Esophagus (tissue), 2 donors: ENCODE data around the gene SUPT3H. TPM values are rescaled to one million over a fixed set of nuclear protein-coding genes. Genes with fewer than 3 reads are reported as not detected.

ENCODE experiments used
- H3K27ac ChIP-seq, 2 donors: one replicate each; pipeline ENCODE4 v1.5.1; 2013; ENCODE audit warnings: low read depth in 2 of 2, mild to moderate bottlenecking in 2 of 2, inconsistent platforms in 1 of 2, low read length in 1 of 2, moderate library complexity in 1 of 2
- H3K27me3 ChIP-seq, 2 donors: one replicate each; pipeline ENCODE4 v1.6.1; 2013; ENCODE audit warnings: low read length in 2 of 2, control low read depth in 1 of 2, mild to moderate bottlenecking in 1 of 2; ENCODE audit not compliant: insufficient read depth in 2 of 2, control insufficient read depth in 1 of 2
- H3K36me3 ChIP-seq, 2 donors: one replicate each; pipeline ENCODE4 v1.6.1; 2013; ENCODE audit warnings: low read length in 1 of 2; ENCODE audit not compliant: control insufficient read depth in 2 of 2, insufficient read depth in 2 of 2
- H3K4me1 ChIP-seq, 2 donors: one replicate each; pipeline ENCODE4 v1.6.1; 2013; ENCODE audit warnings: low read length in 1 of 2; ENCODE audit not compliant: control insufficient read depth in 2 of 2, insufficient read depth in 2 of 2
- H3K4me3 ChIP-seq, 2 donors: one replicate each; pipeline ENCODE4 v1.5.1; 2013; ENCODE audit warnings: low read length in 2 of 2, mild to moderate bottlenecking in 2 of 2, low read depth in 1 of 2, moderate library complexity in 1 of 2
- H3K9me3 ChIP-seq, 2 donors: one replicate each; pipeline ENCODE4 v1.6.1; 2013; ENCODE audit warnings: mild to moderate bottlenecking in 2 of 2, low read depth in 1 of 2, low read length in 1 of 2, moderate library complexity in 1 of 2; ENCODE audit not compliant: control insufficient read depth in 2 of 2, insufficient read depth in 1 of 2
- WGBS, 2 donors: extraction: QIAGEN DNeasy Blood & Tissue Kit; methylation state at CpG; one replicate each; pipeline ENCODE4 v1.1.7; 2013; 5-methylcytosine and 5-hydroxymethylcytosine counted together
- polyA plus RNA-seq, 2 donors: library from polyadenylated mRNA; stranded (reverse); fragments of 200-250 nt; gene quantifications; one replicate each; pipeline ENCODE4 v1.2.3, GENCODE V29; 2013
- donor health status: healthy with polysubstance abuse.
- donor health status: Bipolar disorder and iron deficiency.

Gene SUPT3H
- polyA plus RNA-seq, 2 donors = 2.8 to 3.6 TPM

DNA sequence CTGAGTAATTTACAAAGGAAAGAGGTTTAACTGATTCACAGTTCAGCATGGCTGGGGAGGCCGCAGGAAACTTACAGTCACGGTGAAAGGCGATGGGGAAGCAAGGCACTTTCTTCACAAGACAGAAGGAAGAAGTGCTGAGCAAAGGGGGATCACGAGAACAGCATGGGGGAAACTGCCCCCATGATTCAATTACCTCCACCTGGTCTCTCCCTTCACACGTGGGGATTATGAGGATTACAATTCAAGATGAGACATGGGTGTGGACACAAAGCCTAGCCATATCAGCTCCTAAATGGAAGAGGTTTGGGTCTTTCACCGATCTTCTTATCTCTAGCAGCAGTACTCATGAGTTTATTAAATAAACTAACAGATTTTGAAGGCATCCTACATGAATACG, 202.5 kb downstream of the SUPT3H start:
- no peak overlapping the region for H3K27ac ChIP-seq
- H3K4me3 ChIP-seq = no peak overlapping the region
- H3K9me3 ChIP-seq = no peaks in the 10 kb centered on the region
- H3K27me3 ChIP-seq = no peaks in the 10 kb centered on the region
- 78 to 80% methylated on average over 7 of the region's 7 CpGs for WGBS, 2 donors
- no peaks in the 10 kb centered on the region for H3K4me1 ChIP-seq
- H3K36me3 ChIP-seq = no peaks in the 10 kb centered on the region

DNA sequence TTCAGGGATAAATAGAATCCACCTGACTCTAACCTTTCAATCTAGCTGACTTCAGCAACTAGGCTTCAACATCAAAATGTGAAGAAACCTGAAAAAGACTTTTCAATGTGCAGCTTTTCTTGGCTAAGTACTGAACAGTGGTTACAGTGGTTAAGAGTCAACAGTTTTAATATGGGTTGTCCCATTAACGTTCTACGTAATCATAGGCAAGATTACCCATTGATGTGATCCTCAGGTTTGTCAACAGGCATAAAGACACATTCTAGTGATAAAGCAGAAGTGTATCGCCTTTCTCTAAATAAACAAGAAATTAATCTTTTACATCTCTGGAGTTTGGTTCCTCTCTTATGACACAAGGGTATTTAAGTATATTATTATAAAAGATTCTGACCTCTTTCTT, 203.7 kb downstream of the SUPT3H start:
- H3K4me3 ChIP-seq = no peak overlapping the region
- H3K9me3 ChIP-seq = no peaks in the 10 kb centered on the region
- no peaks in the 10 kb centered on the region for H3K4me1 ChIP-seq
- no peak overlapping the region for H3K27ac ChIP-seq
- H3K27me3 ChIP-seq = no peaks in the 10 kb centered on the region
- H3K36me3 ChIP-seq = no peaks in the 10 kb centered on the region
- 54 to 63% methylated on average over 3 of the region's 3 CpGs for WGBS, 2 donors

DNA sequence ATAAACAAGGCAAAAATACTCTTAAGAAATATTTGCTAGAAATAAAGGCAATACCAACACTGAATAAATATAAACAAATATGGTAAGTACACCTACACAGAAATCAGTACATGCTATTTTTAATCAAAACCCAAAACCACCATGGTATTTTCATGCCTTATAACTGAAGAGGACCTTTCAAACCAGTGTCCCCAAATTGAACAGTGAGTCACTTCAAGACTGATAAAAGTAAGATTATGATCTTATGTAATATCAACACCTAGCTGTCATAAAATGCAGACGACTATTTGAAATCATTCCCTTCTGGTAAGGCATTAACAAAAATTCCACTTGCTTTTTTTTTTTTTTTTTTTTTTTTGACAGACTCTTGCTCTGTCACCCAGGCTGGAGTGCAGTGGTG, 206.4 kb downstream of the SUPT3H start:
- no peaks in the 10 kb centered on the region for H3K4me1 ChIP-seq
- H3K27ac ChIP-seq = no peak overlapping the region
- WGBS, 2 donors = 44 to 66% methylated on average over 1 of the region's 1 CpG
- H3K4me3 ChIP-seq = no peak overlapping the region
- H3K36me3 ChIP-seq = no peaks in the 10 kb centered on the region
- no peaks in the 10 kb centered on the region for H3K9me3 ChIP-seq
- no peaks in the 10 kb centered on the region for H3K27me3 ChIP-seq

DNA sequence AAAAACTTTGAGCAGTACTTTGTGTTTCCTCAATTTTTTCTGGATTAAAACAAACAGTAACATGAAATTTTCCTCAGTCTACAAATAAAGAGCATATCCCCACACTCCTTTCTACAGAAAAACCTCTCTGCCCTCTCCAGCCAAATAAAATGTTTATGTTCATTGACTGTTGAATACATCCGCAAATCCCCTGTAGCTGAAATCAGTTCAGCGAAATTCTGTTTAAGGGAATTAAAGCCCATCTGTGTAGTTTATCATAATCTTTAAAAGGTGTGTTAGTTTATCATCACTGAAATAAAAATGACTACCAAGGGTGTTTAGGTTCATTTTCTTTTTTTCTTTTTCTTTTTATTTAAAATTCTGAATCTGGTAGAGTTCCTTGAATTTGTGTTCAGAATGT, 207.4 kb downstream of the SUPT3H start:
- no peaks in the 10 kb centered on the region for H3K36me3 ChIP-seq
- H3K9me3 ChIP-seq = no peaks in the 10 kb centered on the region
- H3K27me3 ChIP-seq = no peaks in the 10 kb centered on the region
- H3K27ac ChIP-seq = no peak overlapping the region
- WGBS, 2 donors = 86 to 91% methylated on average over 2 of the region's 2 CpGs
- H3K4me3 ChIP-seq = no peak overlapping the region
- no peaks in the 10 kb centered on the region for H3K4me1 ChIP-seq

DNA sequence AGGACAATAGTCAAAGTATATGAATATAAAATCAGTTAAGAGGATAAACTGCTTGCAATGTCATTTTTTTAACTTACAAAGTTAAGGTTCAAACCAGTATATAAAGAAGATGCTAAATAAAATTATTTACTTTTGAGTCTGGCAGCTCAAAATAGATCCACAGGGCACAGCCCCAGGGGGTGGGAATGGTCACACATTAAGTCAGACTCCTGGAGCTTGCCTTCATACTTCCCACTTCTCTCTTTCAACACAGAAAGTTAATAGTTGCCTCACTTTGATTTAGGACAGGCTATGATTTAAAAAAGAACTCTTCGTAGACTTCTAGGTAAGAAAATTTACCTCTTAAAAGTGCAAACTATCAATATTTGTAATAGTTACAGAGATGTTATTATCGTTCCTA, 207.9 kb downstream of the SUPT3H start:
- H3K36me3 ChIP-seq = no peaks in the 10 kb centered on the region
- no peak overlapping the region for H3K4me3 ChIP-seq
- no peaks in the 10 kb centered on the region for H3K9me3 ChIP-seq
- no peak overlapping the region for H3K27ac ChIP-seq
- no peaks in the 10 kb centered on the region for H3K27me3 ChIP-seq
- WGBS, 2 donors = 80 to 83% methylated on average over 2 of the region's 2 CpGs
- no peaks in the 10 kb centered on the region for H3K4me1 ChIP-seq

DNA sequence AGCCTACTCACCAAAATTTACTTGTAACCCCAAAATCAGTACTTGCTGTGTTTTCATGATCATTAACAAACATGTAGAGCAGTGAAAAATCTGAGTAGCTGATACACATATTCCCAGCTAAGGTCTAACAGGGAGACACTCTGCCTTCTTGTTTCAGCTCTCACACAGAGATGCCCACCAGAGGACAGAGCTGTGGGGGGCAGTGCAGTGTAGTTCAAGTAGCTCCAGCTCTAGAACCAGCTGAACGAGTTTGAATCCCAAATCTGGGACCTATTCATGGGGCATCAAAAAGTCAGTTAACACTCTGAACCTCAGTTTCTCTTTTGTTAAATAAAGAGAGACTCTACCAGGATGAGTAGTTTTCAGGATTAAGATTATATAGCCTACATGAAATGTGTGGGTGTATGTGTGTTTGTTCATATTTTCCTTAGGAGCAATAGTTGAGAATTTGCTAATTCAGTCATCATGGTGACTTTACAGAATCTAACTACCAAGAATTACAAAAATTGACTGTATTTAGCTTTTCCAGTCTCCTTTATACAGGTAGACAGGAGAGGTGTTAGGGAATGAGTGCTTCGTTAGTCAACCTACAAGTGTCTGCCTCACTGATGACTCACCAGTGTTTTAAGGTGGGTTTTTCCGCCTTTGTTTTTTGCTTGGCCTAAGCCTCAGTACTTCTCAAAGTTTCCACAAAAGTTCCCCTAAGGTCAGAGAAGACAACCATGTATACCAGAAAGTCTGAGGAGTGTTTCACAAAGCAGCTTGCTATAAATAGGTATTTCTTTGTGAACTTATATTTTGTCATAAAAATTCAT, 213.6 kb downstream of the SUPT3H start:
- WGBS, 2 donors = 75% methylated on average over 3 of the region's 3 CpGs

DNA sequence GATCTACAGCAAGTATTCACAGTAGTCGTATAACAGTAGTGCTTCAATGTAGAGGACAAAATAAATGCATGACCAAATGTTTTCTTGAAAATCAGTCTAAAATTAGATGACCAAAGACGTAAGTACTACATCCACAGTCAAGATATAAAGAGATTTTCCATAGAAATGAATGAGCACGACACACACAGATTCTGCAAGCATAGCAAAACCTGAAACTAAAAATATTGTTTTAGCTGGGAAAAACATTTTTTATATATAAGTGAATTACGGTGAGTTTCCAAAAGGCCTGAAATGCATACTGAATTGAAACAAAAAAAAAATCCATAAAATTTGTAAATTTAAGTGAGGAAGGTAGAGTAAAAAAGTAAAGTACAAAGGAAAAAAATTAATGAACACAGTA, 217.4 kb downstream of the SUPT3H start:
- 92 to 93% methylated on average over 4 of the region's 4 CpGs for WGBS, 2 donors
- peaks cover 0 to 2% of the 10 kb centered on the region in 2 donors for H3K4me1 ChIP-seq
- no peak overlapping the region for H3K27ac ChIP-seq

More for the DNA sequence above, 213.6 kb downstream of the SUPT3H start:
- H3K4me3 ChIP-seq = no peak overlapping the region
- H3K9me3 ChIP-seq = no peaks in the 10 kb centered on the region
- H3K27me3 ChIP-seq = no peaks in the 10 kb centered on the region
- peaks cover 0 to 2% of the 10 kb centered on the region in 2 donors for H3K4me1 ChIP-seq
- H3K27ac ChIP-seq = no peak overlapping the region
- no peaks in the 10 kb centered on the region for H3K36me3 ChIP-seq

DNA sequence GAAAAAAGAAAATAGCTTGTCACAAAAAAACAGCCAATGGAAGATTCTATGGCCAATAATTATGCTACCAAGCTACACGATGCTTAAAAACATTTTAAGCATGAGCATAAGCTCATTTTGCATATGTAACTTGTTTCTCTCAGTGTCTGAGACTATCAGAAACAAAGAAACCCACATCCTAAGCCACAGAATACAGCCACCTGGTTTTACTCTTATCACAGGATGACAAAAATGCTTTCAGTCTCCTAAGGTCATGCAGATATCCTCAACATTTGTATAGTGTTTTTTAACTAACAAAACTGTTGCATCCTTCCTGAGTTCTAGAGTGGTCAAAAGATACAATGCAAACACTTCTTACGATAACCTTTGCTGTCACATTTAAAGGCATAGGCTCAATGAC, 221.7 kb downstream of the SUPT3H start:
- Histone ChIP-seq H3K4me3 (no peak overlapping the region), H3K27me3 (no peaks in the 10 kb centered on the region), H3K36me3 (no peaks in the 10 kb centered on the region), H3K4me1 (no peaks in the 10 kb centered on the region), H3K9me3 (no peaks in the 10 kb centered on the region), H3K27ac (no peak overlapping the region)
- WGBS, 2 donors = 57 to 65% methylated on average over 2 of the region's 2 CpGs

More for the DNA sequence above, 217.4 kb downstream of the SUPT3H start:
- Histone ChIP-seq H3K9me3 (no peaks in the 10 kb centered on the region), H3K36me3 (no peaks in the 10 kb centered on the region), H3K27me3 (no peaks in the 10 kb centered on the region), H3K4me3 (no peak overlapping the region)

DNA sequence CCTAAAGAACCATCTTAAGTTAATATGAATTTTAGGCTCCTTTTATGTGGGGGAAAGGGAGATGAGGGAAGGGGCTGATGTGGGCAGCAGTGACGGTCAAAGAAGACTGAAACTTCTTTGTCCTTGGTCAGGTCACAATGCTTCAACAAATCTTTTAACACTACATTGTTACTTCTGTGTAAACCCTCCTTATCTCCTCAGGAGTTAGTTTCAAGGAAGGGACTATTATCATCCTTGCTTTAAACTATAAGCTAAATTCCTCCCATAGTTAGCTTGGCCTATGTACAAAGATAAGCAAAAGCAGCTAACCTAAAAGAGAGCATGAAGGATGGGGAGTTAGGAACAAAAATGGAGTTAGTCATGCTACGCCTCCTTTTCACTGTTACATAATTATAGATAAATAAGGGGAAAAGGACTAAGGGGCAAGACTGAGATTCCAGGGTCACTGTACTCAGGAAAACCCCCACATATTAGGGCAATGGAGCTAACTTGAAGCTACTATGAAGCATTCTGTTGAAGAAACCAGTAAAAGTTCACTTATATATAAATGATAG, 222.3 kb downstream of the SUPT3H start:
- H3K4me1 ChIP-seq = no peaks in the 10 kb centered on the region
- H3K27me3 ChIP-seq = no peaks in the 10 kb centered on the region
- no peaks in the 10 kb centered on the region for H3K9me3 ChIP-seq
- H3K4me3 ChIP-seq = no peak overlapping the region
- no peak overlapping the region for H3K27ac ChIP-seq
- H3K36me3 ChIP-seq = no peaks in the 10 kb centered on the region
- WGBS, 2 donors = 97 to 100% methylated on average over 2 of the region's 2 CpGs

DNA sequence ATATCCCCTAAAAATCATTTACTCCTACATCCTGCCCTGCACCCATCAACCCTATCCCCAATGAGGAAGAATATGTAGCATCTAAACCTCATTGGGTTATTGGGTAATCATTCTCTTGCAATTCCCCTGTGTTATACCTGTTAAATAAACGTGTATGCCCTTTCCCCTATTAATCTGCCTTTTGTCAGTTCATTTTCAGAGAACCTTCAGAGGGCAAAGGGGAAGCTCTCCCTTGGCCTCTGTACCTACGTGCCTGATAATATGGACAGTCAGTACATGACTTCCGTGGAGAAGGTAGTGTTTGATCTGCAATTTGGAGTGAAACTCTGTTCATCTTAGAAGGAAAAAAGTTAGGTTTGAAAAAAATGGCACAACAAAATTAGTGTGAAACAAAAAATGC, 223.1 kb downstream of the SUPT3H start:
- no peaks in the 10 kb centered on the region for H3K36me3 ChIP-seq
- 82 to 84% methylated on average over 3 of the region's 3 CpGs for WGBS, 2 donors
- H3K4me1 ChIP-seq = no peaks in the 10 kb centered on the region
- H3K9me3 ChIP-seq = no peaks in the 10 kb centered on the region
- H3K27me3 ChIP-seq = no peaks in the 10 kb centered on the region
- H3K4me3 ChIP-seq = no peak overlapping the region
- no peak overlapping the region for H3K27ac ChIP-seq
